ENCODE results near the gene CAPS2. TPM values are rescaled to one million over a fixed set of nuclear protein-coding genes. Genes with fewer than 3 reads are reported as not detected.
"Not testable (repeated sequence)": the region's sequence is repeated elsewhere in the genome, so short reads cannot be mapped to it uniquely, and the experiment has no call there.

CAPS2 gene
- total RNA-seq, 1 donor from 2014 or later = 2.1 TPM

DNA sequence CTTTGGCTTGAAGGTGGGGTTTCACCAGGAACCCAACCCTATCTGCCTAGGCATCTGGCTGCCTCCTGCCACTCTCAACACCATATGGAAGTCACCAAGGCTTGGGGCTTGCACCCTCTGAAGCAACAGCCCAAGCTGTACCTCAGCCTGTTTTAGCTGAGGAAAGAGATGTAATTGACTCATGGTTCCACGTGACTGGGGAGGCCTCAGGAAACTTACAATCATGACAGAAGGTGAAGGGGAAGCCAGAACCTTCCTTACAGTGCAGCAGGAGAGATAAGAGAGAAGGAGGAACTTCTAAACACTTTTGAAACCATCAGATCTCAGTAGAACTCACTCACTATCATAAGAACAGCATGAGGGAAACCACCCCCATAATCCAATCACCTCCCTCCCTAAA is 31.3 kb upstream of the CAPS2 start:
- Mint-ChIP-seq H3K27ac (ENCODE audit: unreplicated experiment) (no peak overlapping the region), H3K4me1 (ENCODE audit: unreplicated experiment) (no peaks in the 10 kb centered on the region), H3K36me3 (ENCODE audit: low read depth, unreplicated experiment) (no peaks in the 10 kb centered on the region), H3K4me3 (ENCODE audit: unreplicated experiment) (no peak overlapping the region), H3K27me3 (ENCODE audit: unreplicated experiment) (no peaks in the 10 kb centered on the region), H3K9me3 (ENCODE audit: unreplicated experiment) (no peaks in the 10 kb centered on the region)
- TF ChIP-seq, protein P1, sequence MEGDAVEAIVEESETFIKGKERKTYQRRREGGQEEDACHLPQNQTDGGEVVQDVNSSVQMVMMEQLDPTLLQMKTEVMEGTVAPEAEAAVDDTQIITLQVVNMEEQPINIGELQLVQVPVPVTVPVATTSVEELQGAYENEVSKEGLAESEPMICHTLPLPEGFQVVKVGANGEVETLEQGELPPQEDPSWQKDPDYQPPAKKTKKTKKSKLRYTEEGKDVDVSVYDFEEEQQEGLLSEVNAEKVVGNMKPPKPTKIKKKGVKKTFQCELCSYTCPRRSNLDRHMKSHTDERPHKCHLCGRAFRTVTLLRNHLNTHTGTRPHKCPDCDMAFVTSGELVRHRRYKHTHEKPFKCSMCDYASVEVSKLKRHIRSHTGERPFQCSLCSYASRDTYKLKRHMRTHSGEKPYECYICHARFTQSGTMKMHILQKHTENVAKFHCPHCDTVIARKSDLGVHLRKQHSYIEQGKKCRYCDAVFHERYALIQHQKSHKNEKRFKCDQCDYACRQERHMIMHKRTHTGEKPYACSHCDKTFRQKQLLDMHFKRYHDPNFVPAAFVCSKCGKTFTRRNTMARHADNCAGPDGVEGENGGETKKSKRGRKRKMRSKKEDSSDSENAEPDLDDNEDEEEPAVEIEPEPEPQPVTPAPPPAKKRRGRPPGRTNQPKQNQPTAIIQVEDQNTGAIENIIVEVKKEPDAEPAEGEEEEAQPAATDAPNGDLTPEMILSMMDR (IDR thresholded peaks at IDR 0.05; ENCODE audit: unreplicated experiment) = no peak
- DNase-seq (ENCODE audit: low spot score) = no peak

DNA sequence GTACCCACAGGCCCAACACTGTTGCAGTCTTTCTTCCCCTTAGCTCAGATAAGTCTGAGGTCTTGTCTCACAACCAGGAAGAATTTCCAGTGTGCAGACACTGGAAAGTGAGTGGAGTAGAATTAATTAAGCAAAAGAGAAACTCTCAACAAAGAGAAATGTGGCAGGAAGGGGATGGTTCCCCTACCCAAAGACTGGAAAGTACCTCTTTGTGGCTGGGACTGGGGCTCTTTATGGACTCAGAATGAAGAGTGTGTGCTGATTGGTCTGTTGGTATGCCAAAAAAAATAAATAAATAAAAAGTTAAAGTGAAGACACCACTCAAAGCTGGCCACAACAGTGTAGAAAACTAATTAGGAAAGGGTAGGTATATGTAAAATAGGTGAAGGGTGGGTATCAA is 30.8 kb upstream of the CAPS2 start:
- H3K36me3 Mint-ChIP-seq (ENCODE audit: low read depth, unreplicated experiment) = no peaks in the 10 kb centered on the region
- DNase-seq (ENCODE audit: low spot score) = no peak
- no peaks in the 10 kb centered on the region for H3K27me3 Mint-ChIP-seq (ENCODE audit: unreplicated experiment)
- H3K4me1 Mint-ChIP-seq (ENCODE audit: unreplicated experiment) = no peaks in the 10 kb centered on the region
- H3K27ac Mint-ChIP-seq (ENCODE audit: unreplicated experiment) = no peak overlapping the region
- H3K4me3 Mint-ChIP-seq (ENCODE audit: unreplicated experiment) = no peak overlapping the region
- H3K9me3 Mint-ChIP-seq (ENCODE audit: unreplicated experiment) = no peaks in the 10 kb centered on the region
- TF ChIP-seq, protein P1 (IDR thresholded peaks at IDR 0.05; ENCODE audit: unreplicated experiment) = no peak

DNA sequence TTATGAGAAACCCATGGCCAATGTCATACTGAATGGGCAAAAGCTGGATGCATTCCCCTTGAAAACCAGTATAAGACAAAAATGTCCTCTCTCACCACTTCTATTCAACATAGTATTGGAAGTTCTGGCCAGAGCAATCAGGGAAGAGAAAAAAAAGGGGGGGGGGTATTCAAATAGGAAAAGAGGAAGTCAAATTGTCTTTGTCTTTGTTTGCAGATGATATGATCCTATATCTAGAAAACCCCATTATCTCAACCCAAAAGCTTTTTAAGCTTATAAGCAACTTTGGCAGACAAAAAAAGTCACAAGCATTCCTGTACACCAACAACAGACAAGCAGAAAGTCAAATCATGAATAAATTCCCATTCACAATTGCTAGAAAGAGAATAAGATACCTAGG is 23.9 kb upstream of the CAPS2 start:
- no peak for DNase-seq (ENCODE audit: low spot score)
- Mint-ChIP-seq H3K4me1 (ENCODE audit: unreplicated experiment) (no peaks in the 10 kb centered on the region), H3K27ac (ENCODE audit: unreplicated experiment) (no peak overlapping the region), H3K4me3 (ENCODE audit: unreplicated experiment) (no peak overlapping the region), H3K36me3 (ENCODE audit: low read depth, unreplicated experiment) (no peaks in the 10 kb centered on the region), H3K27me3 (ENCODE audit: unreplicated experiment) (no peaks in the 10 kb centered on the region), H3K9me3 (ENCODE audit: unreplicated experiment) (no peaks in the 10 kb centered on the region)
- TF ChIP-seq, protein P1 (IDR thresholded peaks at IDR 0.05; ENCODE audit: unreplicated experiment) = no peak

DNA sequence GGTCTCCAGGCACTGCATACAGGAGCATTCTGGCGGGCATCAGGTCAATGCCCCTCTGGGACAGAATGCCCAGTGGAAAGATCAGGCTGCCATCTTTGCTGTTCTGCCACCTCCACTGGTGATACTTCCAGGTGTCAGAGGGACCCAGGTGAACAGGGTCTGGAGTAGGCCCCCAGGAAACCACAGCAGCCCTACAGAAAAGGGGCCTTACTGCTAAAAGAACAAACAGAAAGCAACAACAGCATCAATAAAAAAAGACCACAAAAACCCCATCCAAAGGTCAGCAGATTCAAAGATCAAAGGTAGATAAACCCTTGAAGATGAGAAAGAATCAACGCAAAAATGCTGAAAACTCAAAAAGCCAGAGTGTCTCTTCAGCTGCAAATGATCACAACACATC is 20.3 kb upstream of the CAPS2 start:
- no peaks in the 10 kb centered on the region for H3K27me3 Mint-ChIP-seq (ENCODE audit: unreplicated experiment)
- no peaks in the 10 kb centered on the region for H3K9me3 Mint-ChIP-seq (ENCODE audit: unreplicated experiment)
- TF ChIP-seq, protein P1 (IDR thresholded peaks at IDR 0.05; ENCODE audit: unreplicated experiment) = no peak
- H3K36me3 Mint-ChIP-seq (ENCODE audit: low read depth, unreplicated experiment) = no peaks in the 10 kb centered on the region
- DNase-seq (ENCODE audit: low spot score) = no peak
- H3K4me3 Mint-ChIP-seq (ENCODE audit: unreplicated experiment) = no peak overlapping the region
- no peak overlapping the region for H3K27ac Mint-ChIP-seq (ENCODE audit: unreplicated experiment)
- no peaks in the 10 kb centered on the region for H3K4me1 Mint-ChIP-seq (ENCODE audit: unreplicated experiment)

DNA sequence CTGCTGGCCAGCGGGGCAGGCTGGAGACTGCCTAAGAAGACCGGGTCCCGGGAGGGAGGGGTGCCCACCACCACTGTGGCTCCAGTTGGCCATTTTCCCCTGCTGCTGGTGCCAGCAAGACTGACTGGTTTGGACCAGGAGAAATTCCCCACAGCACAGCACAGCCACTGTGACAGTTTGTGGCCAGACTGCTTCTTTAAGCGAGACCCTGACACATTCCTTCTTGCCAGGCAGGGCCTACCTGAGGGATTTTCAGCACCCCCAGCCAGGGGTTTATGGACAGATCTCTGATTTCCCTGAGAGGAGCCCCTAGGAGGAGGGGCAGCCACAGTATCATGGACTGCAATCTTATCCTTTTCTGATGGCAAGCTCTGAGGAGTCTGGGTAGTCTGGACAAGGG is 19.8 kb upstream of the CAPS2 start:
- DNase-seq (ENCODE audit: low spot score) = no peak
- TF ChIP-seq, protein P1 (IDR thresholded peaks at IDR 0.05; ENCODE audit: unreplicated experiment) = no peak
- no peaks in the 10 kb centered on the region for H3K36me3 Mint-ChIP-seq (ENCODE audit: low read depth, unreplicated experiment)
- H3K27me3 Mint-ChIP-seq (ENCODE audit: unreplicated experiment) = no peaks in the 10 kb centered on the region
- H3K4me3 Mint-ChIP-seq (ENCODE audit: unreplicated experiment) = no peak overlapping the region
- no peak overlapping the region for H3K27ac Mint-ChIP-seq (ENCODE audit: unreplicated experiment)
- no peaks in the 10 kb centered on the region for H3K4me1 Mint-ChIP-seq (ENCODE audit: unreplicated experiment)
- no peaks in the 10 kb centered on the region for H3K9me3 Mint-ChIP-seq (ENCODE audit: unreplicated experiment)

DNA sequence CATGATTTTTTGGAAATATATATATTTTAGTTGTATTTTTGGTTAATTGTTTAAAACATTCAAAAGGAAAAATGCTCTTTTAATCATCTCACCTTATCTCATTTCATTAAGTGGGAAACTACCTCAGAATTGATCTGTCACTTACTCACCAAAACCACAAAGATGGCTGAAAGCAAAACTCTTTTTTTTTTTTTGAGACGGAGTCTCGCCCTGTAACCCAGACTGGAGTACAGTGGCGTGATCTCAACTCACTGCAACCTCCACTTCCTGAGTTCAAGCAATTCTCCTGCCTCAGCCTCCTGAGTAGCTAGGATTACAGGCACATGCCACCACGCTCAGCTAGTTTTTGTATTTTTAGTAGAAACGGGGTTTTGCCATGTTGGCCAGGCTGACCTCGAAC is 16.1 kb upstream of the CAPS2 start:
- not testable (repeated sequence) for H3K9me3 Mint-ChIP-seq (ENCODE audit: unreplicated experiment); H3K36me3 Mint-ChIP-seq (ENCODE audit: low read depth, unreplicated experiment); H3K4me3 Mint-ChIP-seq (ENCODE audit: unreplicated experiment); H3K27me3 Mint-ChIP-seq (ENCODE audit: unreplicated experiment); H3K4me1 Mint-ChIP-seq (ENCODE audit: unreplicated experiment); DNase-seq (ENCODE audit: low spot score); H3K27ac Mint-ChIP-seq (ENCODE audit: unreplicated experiment)

Data from endothelial cell (in vitro differentiated cells).